ENCODE results near the gene NDST1. TPM values are rescaled to one million over a fixed set of nuclear protein-coding genes. Genes with fewer than 3 reads are reported as not detected.
A peak's percentile ranks its signal among the peaks of the same experiment; 100 is the strongest.
"Not testable (repeated sequence)": the region's sequence is repeated elsewhere in the genome, so short reads cannot be mapped to it uniquely, and the experiment has no call there.

Gene NDST1
- 54.3 TPM for total RNA-seq

DNA sequence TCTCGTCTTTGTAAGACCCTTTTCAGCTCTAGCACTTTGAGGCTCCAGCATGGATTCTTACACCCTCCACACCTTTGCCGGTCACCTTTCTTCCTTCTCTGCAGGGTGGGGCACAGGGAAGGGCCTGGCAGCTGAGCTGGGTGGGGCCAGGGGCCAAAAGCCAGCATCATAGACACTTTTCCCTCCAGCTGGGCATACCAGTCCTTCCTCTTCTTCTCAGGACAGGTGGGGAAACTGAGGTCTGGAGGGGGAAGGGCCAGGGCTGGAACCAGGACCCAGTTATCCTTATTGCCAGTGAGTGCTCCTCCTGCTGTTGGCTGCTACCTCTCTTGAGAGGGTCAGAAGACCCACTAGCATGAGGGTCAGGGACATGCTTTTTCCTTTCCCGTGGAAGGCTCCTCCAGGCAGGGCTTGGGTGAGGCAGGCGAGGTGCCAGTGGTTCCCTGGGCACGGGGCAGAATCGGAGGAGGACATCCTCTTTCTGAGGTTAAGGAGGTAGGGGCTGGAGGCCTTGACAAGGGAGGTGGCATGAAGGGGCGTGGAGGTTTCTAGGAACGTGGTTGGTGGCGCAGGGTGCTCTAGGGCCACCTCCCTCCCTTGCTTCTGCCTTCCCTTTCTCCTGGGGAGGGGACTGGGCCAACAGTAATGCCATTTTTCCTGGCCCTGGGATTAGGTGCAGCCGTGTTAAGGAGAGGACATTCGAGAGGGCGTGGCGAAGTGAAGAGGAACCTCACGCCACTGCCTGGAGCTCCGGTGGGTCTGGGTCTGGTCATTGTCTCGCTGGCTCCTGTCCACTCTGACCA, at the start of gene NDST1:
TSS of gene NDST1 (plus strand) at position 658 of the 803 bp plus-strand sequence. CDS start 13,124 bp downstream, outside the sequence.
- DNase-seq (ENCODE audit: low spot score) = no peak

DNA sequence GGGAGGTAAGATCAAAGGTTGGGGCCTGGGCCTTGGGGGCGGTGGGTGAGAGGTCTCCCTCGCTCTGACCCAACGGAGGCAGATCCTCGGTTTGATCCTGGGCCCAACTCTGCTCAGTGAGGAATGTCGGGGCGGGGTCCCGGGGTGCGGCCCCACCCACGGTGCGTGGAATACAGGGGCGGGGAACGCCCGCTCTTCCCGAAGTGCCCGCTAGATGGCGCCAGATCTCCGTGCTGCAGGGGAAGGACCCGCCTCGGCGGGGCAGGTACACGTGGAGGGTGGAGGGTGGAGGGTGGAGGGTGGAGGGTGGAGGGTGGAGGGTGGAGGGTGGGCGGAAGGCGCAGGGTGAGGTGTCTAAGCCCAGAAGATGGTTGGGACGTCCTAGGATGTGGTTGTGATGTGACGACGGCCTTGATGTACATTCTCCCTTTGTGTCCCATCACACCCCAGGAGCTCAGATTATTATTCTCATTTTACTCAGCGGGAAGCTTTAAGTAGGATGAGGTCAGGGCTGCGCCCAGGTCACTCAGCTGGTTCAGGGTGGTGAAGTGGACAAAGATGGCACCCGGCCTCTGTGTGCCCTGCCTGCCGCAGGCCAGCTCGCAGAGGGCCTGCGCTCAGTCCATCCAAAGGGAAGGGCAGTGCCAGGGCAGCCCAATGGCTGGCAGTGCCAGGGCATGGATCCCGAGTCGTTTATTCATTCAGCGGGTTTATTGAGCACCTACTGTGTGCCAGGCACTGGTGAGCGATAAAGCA, 49.0 kb upstream of the NDST1 start:
- peak; percentile 83 for DNase-seq (ENCODE audit: low spot score)

DNA sequence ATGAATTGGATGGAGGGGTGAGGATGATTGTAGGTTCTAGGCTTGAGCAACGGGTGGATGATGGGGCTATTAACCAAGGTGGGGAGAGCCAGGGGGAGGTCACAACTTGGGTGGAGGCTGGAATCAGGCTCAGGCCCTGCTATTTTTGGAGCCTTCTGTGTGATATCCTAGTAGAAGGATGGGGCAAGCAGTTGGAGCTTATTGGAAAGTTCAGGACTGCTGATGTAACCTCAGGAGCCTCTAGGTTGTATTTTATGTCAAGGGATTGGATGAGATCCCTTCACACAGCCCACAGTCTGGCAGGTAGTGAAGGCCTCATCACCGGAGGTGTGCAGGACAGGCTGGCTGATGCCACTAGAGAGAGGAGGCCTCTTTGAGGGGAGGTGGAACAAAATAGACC, 47.1 kb upstream of the NDST1 start:
- DNase-seq (ENCODE audit: low spot score) = no peak

DNA sequence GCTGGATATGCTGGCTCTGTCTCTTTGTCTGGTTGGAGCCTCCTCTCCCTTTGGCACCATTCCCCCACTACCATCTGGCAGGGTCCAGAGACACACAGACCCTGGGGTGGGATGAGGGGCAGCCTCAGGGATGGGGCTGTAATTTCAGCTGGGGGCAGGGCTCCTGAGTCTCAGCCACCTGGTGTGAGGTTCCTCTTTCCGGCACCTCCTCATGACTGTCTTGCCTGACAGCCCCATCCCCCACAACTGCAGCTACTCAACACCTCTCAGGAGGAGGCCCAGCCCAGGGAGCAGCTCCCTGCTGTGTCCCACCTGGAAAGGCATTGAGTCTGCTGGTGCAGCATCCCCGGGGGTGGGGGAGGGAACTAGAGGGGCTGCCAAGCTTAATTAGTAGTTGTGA, 46.7 kb upstream of the NDST1 start:
- no peak for DNase-seq (ENCODE audit: low spot score)

DNA sequence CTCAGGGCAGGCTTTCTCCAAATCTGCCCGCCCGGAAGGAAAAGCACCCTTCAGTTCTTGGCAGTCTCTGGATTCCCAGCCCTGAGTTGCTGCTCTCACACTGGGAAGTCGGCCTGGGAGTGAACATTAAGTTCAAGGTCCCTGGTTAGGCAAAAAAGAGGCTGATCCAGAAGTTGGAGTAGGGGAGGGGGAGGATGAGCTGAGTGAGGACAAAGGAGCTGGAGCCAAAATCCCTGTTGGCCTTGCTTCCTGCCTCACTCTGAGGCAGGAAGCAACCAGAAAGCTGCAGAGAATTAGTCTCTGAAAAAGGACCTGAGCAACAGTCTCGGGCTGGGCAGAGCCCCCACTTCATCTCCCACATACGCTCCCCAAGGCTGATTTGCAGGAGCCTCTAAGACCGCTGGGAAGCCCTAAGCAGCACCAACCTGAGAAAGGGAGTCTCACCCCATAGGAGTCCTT, 43.3 kb upstream of the NDST1 start:
- no peak for DNase-seq (ENCODE audit: low spot score)

- DNase-seq (ENCODE audit: low spot score) = no peak
These were observed 42.0 kb upstream of the NDST1 start for GRCh38 chr5:150465927-150466326.

DNA sequence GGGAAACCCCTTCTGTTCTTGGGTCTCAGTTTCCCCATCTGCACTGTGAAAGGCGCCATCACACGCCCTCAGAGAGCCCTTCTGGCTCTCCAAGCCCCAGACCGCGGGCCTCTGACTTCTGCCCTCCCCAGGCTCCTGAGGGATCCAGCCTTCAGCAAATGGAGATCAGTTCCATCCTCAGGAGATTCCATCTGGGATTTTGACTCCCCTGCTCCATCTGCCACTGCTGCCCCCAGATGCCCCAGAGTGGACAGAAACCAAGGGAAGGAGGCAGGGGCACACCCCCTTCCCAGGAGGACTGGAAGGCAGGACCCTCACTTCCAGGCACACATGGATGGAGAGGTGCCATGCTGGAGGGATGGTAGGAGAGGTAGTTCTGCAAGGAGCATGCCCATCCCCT, 39.7 kb upstream of the NDST1 start:
- DNase-seq (ENCODE audit: low spot score) = no peak

GRCh38 chr5:150469718-150470469, 38.0 kb upstream of the NDST1 start:
- DNase-seq (ENCODE audit: low spot score) = no peak

GRCh38 chr5:150473673-150474358, 34.1 kb upstream of the NDST1 start:
- DNase-seq (ENCODE audit: low spot score) = no peak

GRCh38 chr5:150476568-150476967, 31.4 kb upstream of the NDST1 start:
- not testable (repeated sequence) for DNase-seq (ENCODE audit: low spot score)

GRCh38 chr5:150479416-150479815, 28.5 kb upstream of the NDST1 start:
- no peak for DNase-seq (ENCODE audit: low spot score)

- no peak for DNase-seq (ENCODE audit: low spot score)
These were observed 26.3 kb upstream of the NDST1 start for GRCh38 chr5:150481708-150481965.

GRCh38 chr5:150481972-150482406, 25.9 kb upstream of the NDST1 start:
- DNase-seq (ENCODE audit: low spot score) = no peak

DNA sequence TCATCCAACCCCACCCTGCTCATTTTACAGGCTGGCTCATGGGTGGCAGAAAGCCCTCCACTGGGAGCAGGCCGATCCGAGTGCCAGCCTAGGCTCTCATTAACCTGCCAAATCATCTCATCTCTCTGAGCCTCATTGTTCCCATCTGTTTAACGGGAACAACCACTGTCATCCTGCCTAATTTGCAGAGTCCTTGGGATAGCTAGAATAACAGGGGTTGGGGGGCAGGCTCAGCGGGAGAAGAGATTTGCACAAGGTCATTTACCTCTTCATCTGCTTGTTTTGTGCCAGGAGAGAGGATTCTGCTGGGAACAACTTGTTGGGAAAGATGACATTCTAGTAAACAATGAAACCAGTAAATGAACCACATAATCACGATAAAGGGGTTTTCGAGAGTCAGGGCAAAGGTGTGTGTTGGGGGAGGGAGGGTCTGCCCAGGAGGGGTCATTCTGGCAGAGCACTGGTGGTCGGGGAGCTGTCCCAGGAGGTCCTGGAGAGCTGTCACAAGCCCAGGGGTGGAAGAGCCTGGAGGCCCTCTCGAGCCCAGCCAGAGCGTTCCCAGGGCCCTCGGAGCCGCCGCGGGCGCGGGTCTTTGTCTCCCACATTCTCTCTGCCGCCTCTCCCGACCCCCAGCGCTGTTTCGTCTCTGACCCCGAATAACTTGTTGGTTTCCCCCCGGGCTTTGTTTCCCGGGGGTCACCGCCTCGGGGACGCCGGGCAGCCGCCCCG, 22.8 kb upstream of the NDST1 start:
- DNase-seq (ENCODE audit: low spot score) = no peak

DNA sequence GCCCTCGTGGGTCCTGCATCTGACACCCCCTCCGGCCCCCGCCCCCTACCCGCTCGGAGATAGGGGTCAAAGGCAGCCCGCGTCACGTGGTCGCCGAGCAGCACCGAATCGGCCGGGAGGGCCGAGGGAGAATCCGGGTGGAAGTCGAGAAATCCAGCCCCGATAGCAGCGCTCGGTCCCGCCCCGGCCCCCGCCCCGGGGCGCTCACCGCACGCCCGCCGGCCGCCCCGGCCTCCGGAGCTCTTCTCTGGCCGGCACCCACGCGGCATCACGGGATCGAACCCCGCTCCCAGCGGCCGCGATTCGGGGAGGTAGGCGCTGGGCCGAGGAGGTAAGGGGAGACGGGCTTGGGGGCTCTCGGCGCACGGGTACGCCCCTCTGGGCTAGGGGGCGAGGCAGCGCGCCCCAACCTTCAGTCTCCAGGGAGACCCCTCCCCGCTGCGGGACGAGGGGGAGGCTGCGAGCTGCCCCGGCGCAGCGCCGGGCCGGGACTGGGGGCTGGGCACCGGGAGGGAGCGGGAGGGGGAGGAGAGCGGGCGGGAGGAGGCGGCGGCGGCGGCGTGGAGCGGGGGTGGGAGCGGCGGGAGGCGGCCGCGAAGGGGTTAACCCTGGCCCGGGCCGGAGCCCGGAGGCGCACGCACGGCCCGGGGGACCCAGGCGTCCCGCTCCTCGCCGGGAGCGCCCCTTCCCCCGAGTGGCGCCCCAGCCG, 22.1 kb upstream of the NDST1 start:
- peak; percentile 73 for DNase-seq (ENCODE audit: low spot score)

- peak; percentile 72 for DNase-seq (ENCODE audit: low spot score)
These were observed 21.3 kb upstream of the NDST1 start for GRCh38 chr5:150486402-150487198.

GRCh38 chr5:150487199-150488061, 20.5 kb upstream of the NDST1 start:
- DNase-seq (ENCODE audit: low spot score) = no peak

DNA sequence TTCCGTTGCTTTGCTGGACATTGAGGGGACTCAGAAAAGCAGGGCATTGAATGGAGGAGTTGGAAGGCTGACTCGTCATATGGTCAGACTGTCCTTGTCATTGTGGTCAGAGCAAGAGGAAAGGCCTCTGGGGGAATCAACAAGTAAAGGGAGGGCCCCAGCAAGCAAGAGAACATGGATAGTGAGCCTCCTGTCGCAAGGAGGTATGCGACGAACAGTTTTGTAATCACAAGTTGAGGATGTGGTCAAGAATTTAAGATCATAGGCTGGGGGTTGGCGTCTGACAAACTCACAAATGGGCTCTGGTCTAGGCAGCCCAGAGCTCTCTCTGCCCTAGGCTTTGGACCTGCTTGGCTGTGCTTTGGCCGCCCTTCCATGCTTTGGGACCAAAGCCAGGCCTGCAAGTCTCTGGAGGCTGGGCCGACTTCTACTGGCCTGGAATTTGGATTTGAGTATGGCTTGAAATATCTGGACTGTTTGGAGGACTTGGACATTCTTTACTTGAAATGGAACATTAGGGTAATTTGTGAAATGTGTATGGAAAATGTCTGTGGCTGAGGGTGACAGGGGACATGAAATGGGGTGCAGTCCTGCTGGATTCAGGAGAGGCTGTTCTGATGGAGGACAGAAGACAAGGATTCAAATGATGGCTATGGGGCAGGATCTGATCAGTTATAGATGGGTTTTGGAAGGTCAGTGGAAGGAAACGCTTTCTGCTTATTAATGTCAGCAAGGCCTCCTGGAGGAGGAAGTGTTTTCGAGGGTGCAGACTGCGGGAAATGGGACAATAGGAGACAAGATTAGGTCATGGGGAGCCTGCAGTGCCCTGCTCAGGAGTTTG, 19.2 kb upstream of the NDST1 start:
- DNase-seq (ENCODE audit: low spot score) = no peak
